Measurements from ENCODE around the gene HOXD8. TPM values are rescaled to one million over a fixed set of nuclear protein-coding genes. Genes with fewer than 3 reads are reported as not detected.

HOXD8 gene
- total RNA-seq, 1 donor from 2014 or later, result 2.8 TPM

DNA sequence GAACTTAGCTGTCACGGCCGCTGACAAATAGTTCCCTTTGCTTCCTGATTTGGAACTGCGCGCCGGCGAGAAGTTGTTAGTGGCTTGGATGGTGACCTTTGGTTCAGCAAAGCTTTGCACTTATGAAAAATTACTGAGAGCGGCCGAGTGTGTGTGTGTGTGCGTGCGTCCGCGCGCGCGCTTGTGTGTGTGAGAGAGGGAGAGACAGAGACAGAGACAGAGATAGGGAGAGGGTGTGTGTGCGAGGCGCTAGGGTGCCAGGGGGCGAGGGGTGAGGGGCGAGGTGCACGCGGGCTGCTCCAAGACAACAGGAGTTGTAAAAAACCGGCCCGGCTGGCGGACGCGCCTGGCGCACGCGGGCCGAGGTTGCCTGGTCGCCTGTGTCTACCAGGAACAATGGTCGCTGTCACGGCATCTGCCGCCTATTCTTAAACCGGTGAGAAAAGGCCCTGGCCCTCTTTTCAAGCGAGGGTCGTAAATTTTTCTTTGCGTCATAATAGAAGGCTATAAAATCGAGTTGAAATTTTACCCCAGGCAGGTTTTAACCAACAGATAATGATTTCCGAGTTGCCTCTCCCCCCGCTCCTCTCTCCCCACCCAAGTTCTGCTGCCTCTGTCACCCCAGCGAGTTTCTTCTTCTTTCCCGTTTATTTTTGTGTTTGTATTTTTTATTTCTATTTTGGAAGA is 28.1 kb downstream of the HOXD8 start:
- peaks cover 95% of the 10 kb centered on the region for H3K27me3 Mint-ChIP-seq
- H3K27ac Mint-ChIP-seq, result peak overlapping the region; percentile 83
- H3K4me1 Mint-ChIP-seq (ENCODE audit: unreplicated experiment), result peaks cover 28% of the 10 kb centered on the region
- peak overlapping the region; percentile 88 for H3K4me3 Mint-ChIP-seq
- H3K36me3 Mint-ChIP-seq, result peaks cover 16% of the 10 kb centered on the region
- no peak for DNase-seq (ENCODE audit: extremely low spot score, unreplicated experiment)
- no peaks in the 10 kb centered on the region for H3K9me3 Mint-ChIP-seq
- TF ChIP-seq, protein P1, sequence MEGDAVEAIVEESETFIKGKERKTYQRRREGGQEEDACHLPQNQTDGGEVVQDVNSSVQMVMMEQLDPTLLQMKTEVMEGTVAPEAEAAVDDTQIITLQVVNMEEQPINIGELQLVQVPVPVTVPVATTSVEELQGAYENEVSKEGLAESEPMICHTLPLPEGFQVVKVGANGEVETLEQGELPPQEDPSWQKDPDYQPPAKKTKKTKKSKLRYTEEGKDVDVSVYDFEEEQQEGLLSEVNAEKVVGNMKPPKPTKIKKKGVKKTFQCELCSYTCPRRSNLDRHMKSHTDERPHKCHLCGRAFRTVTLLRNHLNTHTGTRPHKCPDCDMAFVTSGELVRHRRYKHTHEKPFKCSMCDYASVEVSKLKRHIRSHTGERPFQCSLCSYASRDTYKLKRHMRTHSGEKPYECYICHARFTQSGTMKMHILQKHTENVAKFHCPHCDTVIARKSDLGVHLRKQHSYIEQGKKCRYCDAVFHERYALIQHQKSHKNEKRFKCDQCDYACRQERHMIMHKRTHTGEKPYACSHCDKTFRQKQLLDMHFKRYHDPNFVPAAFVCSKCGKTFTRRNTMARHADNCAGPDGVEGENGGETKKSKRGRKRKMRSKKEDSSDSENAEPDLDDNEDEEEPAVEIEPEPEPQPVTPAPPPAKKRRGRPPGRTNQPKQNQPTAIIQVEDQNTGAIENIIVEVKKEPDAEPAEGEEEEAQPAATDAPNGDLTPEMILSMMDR (conservative IDR thresholded peaks at IDR 0.05), result no peak

DNA sequence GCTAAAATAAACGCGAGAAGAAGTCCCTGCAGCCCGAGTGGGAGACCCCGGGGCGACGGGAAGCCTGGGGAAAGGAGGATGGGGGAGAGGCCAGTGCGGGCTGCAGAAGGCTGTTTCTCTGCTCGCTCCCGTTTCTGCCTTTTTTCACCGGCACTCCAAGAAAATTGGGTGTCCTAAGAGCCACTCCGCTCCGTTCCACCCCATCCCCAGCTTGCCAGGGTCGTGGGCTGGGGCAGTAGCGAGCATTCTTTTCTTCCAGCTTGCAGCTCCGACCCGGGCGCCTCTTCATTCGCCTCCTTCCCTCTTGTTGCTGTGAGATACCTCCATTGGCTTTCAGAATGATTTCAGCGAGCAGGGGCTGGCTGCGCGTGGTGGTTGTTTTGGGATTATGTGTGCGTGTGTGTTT is 28.7 kb downstream of the HOXD8 start:
- no peaks in the 10 kb centered on the region for H3K9me3 Mint-ChIP-seq
- H3K27ac Mint-ChIP-seq, result peak overlapping the region; percentile 83
- peak overlapping the region; percentile 88 for H3K4me3 Mint-ChIP-seq

DNA sequence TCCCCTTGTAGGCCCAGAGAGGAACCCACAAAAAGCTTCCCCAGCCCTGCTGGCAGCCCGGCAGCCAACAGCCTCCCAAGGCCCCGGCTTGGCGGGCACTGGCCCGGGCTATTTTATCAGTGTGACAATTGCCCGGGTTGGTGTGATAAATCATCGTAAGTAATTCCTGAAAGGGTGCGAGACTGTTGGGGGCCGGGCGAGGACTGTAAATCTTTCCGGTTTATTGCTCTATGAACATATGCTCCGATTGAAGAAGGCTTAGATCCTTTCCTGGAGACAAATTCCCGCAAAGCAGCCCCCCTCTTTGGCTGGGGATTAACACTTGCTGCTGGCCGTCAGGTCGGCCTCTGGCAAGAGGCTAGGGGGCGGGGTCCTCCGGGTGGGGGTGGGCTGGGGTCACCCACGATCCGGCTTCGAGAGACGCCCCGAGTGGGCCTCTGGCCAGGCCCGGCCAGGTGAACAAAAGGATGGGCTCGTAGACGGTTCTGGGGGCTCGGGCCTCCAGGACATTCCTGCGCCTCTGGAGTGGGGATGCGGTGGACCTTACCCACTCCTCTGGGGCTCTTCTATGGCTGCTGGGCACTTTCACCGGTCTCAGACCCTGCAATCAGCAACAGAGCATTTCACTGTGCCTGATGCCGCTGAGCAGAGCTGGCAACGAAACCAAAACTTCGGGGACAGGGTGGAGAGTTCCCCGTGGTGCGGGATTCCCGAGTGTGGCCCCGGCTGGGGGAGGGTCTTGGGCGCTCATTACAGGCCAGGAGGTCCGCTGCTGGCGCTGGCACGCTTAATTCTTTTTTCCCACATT is 29.6 kb downstream of the HOXD8 start:
- peaks cover 93% of the 10 kb centered on the region for H3K27me3 Mint-ChIP-seq
- TF ChIP-seq, protein P1 (conservative IDR thresholded peaks at IDR 0.05), result no peak
- H3K27ac Mint-ChIP-seq, result peak overlapping the region; percentile 83
- peak overlapping the region; percentile 88 for H3K4me3 Mint-ChIP-seq
- peaks cover 36% of the 10 kb centered on the region for H3K4me1 Mint-ChIP-seq (ENCODE audit: unreplicated experiment)
- peaks cover 16% of the 10 kb centered on the region for H3K36me3 Mint-ChIP-seq
- H3K9me3 Mint-ChIP-seq, result no peaks in the 10 kb centered on the region
- no peak for DNase-seq (ENCODE audit: extremely low spot score, unreplicated experiment)

More for the DNA sequence above, 28.7 kb downstream of the HOXD8 start:
- Mint-ChIP-seq H3K27me3 (peaks cover 93% of the 10 kb centered on the region), H3K36me3 (peaks cover 16% of the 10 kb centered on the region), H3K4me1 (ENCODE audit: unreplicated experiment) (peaks cover 31% of the 10 kb centered on the region)
- TF ChIP-seq, protein P1 (conservative IDR thresholded peaks at IDR 0.05), result no peak
- DNase-seq (ENCODE audit: extremely low spot score, unreplicated experiment), result no peak

DNA sequence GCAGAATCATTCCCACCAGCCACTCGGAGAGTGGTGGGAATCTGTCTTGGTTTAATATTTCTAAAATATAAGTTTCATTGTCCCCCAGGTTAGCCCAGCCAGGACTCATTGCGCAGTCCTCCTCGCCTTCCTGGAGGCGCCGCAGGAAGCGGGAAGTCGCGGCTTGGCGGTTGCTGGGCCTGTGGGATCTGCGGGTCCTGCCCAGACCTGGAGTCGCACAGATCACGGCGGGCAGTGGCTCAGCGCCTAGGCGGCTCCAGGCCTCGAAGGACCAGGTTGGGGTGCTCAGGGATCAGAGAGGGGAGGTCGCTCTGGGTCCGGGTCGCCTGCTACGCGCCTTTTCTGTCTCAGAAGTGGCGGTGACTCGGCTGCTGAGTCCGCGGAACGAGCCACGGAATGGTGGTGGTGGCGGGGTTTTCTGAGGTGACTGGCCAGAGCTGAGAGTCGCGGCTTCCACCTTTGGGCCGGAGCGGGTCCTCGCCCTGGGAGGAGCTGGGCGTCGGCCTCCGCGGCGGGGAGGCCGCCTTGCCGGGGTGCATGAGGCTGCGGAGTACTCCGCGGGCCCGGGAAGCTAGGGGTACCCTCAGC is 30.3 kb downstream of the HOXD8 start:
- Mint-ChIP-seq H3K4me3 (peak overlapping the region; percentile 88), H3K36me3 (peaks cover 10% of the 10 kb centered on the region), H3K27me3 (peaks cover 93% of the 10 kb centered on the region), H3K27ac (peak overlapping the region; percentile 74), H3K9me3 (no peaks in the 10 kb centered on the region), H3K4me1 (ENCODE audit: unreplicated experiment) (peaks cover 39% of the 10 kb centered on the region)
- no peak for DNase-seq (ENCODE audit: extremely low spot score, unreplicated experiment)
- TF ChIP-seq, protein P1 (conservative IDR thresholded peaks at IDR 0.05), result no peak

DNA sequence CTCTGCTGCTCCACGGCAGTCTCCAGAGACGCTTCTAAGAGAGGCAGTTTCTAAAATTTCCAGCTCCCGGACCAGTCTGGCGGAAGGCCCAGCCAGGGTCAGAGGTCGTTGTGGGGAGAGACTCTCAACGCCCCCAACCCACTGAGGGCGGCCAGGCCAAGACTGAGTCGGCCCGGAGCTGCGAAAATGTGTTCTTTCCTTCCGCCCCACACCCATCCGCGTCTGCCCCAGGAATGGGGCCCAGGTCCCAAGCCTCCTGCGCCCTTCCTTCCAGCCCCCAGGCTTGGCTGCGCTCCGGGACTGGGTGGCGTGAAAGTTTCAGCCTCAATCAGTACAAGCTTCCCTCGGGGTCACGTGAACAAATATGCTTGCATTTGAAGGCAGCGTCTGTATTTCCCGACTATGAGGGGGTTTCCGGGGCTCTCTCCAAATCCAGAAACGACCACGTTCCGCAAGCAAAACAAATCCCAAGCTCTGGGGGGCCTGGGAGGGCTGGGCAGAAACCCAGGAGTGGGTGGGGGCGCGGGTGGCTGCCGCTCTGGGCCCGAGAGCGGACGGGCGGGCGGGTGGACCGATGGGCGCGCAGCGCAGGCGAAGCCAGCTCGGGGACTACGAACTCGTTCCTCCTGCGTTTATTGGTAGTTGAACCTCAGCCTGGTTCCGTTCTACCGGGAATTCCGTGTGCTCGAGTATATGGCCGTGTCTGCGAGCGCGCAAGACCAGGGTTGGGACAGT is 30.9 kb downstream of the HOXD8 start:
- no peak for DNase-seq (ENCODE audit: extremely low spot score, unreplicated experiment)
- TF ChIP-seq, protein P1 (conservative IDR thresholded peaks at IDR 0.05), result no peak
- Mint-ChIP-seq H3K27me3 (peaks cover 93% of the 10 kb centered on the region), H3K9me3 (no peaks in the 10 kb centered on the region), H3K36me3 (peaks cover 4% of the 10 kb centered on the region), H3K4me3 (peak overlapping the region; percentile 88), H3K4me1 (ENCODE audit: unreplicated experiment) (peaks cover 40% of the 10 kb centered on the region), H3K27ac (peak overlapping the region; percentile 64)

All from type B pancreatic cell (in vitro differentiated cells).